ENCODE results near the gene KLK7. TPM values are rescaled to one million over a fixed set of nuclear protein-coding genes. Genes with fewer than 3 reads are reported as not detected.

The KLK7 gene
- total and polyA plus RNA-seq, 2 experiments from 2014 or later: 0.20 to 2.8 TPM

GRCh38 chr19:50962245-50962644 lies 21.5 kb downstream of the KLK7 start:
- Histone ChIP-seq H4K20me1 (ENCODE audit: insufficient read depth, poor library complexity, severe bottlenecking) (no peaks in the 10 kb centered on the region), H3K27ac (no peak overlapping the region), H3K9me3 (ENCODE audit: low read depth) (no peaks in the 10 kb centered on the region), H3K9me2 (replicated peaks; ENCODE audit: insufficient read depth) (no peaks in the 10 kb centered on the region), H3K4me2 (no peak overlapping the region), H3K79me2 (no peaks in the 10 kb centered on the region), H3K36me3 (replicated peaks; ENCODE audit: insufficient read depth, low read depth) (no peaks in the 10 kb centered on the region), H3K27me3 (no peaks in the 10 kb centered on the region), H3K4me3 (no peak overlapping the region), H2AFZ (no peak overlapping the region), H3K4me1 (ENCODE audit: insufficient read depth) (no peaks in the 10 kb centered on the region)
- no peak for DNase-seq (ENCODE audit: low spot score)
- TF ChIP-seq EZH2phosphoT487 (IDR thresholded peaks at IDR 0.05; ENCODE audit: low read depth, severe bottlenecking, unreplicated experiment) (no peak), CTCF (IDR thresholded peaks at IDR 0.05; ENCODE audit: poor library complexity) (no peak), EZH2 (IDR thresholded peaks at IDR 0.05; ENCODE audit: borderline replicate concordance) (no peak)
- WGBS (ENCODE audit: low lambda C conversion rate, missing lambda C conversion rate): 85% methylated on average over 1 of the region's 1 CpG

GRCh38 chr19:50959731-50960500 lies 23.8 kb downstream of the KLK7 start:
- Histone ChIP-seq H3K9me3 (ENCODE audit: low read depth) (no peaks in the 10 kb centered on the region), H3K36me3 (replicated peaks; ENCODE audit: insufficient read depth, low read depth) (no peaks in the 10 kb centered on the region), H2AFZ (no peak overlapping the region), H3K4me3 (no peak overlapping the region), H3K4me1 (ENCODE audit: insufficient read depth) (no peaks in the 10 kb centered on the region), H3K4me2 (no peak overlapping the region), H4K20me1 (ENCODE audit: insufficient read depth, poor library complexity, severe bottlenecking) (no peaks in the 10 kb centered on the region), H3K27me3 (peaks cover 3% of the 10 kb centered on the region), H3K9me2 (replicated peaks; ENCODE audit: insufficient read depth) (no peaks in the 10 kb centered on the region), H3K27ac (no peak overlapping the region), H3K79me2 (no peaks in the 10 kb centered on the region)
- 59% methylated on average over 6 of the region's 9 CpGs for WGBS (ENCODE audit: low lambda C conversion rate, missing lambda C conversion rate)
- TF ChIP-seq EZH2phosphoT487 (IDR thresholded peaks at IDR 0.05; ENCODE audit: low read depth, severe bottlenecking, unreplicated experiment): no peak
- TF ChIP-seq CTCF (IDR thresholded peaks at IDR 0.05; ENCODE audit: poor library complexity): no peak
- TF ChIP-seq EZH2 (IDR thresholded peaks at IDR 0.05; ENCODE audit: borderline replicate concordance): no peak
- no peak for DNase-seq (ENCODE audit: low spot score)

GRCh38 chr19:50957587-50957986 lies 26.1 kb downstream of the KLK7 start:
- Histone ChIP-seq H3K79me2 (no peaks in the 10 kb centered on the region), H4K20me1 (ENCODE audit: insufficient read depth, poor library complexity, severe bottlenecking) (no peaks in the 10 kb centered on the region), H3K4me2 (no peak overlapping the region), H3K27ac (no peak overlapping the region), H3K27me3 (peaks cover 3% of the 10 kb centered on the region), H3K9me3 (ENCODE audit: low read depth) (no peaks in the 10 kb centered on the region), H3K4me1 (ENCODE audit: insufficient read depth) (no peaks in the 10 kb centered on the region), H3K9me2 (replicated peaks; ENCODE audit: insufficient read depth) (no peaks in the 10 kb centered on the region), H3K4me3 (no peak overlapping the region), H2AFZ (no peak overlapping the region), H3K36me3 (replicated peaks; ENCODE audit: insufficient read depth, low read depth) (no peaks in the 10 kb centered on the region)
- no peak for TF ChIP-seq EZH2 (IDR thresholded peaks at IDR 0.05; ENCODE audit: borderline replicate concordance)
- no peak for TF ChIP-seq EZH2phosphoT487 (IDR thresholded peaks at IDR 0.05; ENCODE audit: low read depth, severe bottlenecking, unreplicated experiment)
- TF ChIP-seq CTCF (IDR thresholded peaks at IDR 0.05; ENCODE audit: poor library complexity): no peak
- WGBS (ENCODE audit: low lambda C conversion rate, missing lambda C conversion rate): 89% methylated on average over 8 of the region's 8 CpGs
- DNase-seq (ENCODE audit: low spot score): no peak

All from hepatocyte (in vitro differentiated cells).